Neural cell (in vitro differentiated cells): ENCODE data around the gene ITGB7. TPM values are rescaled to one million over a fixed set of nuclear protein-coding genes. Genes with fewer than 3 reads are reported as not detected.

ENCODE experiments used
- H2AFZ ChIP-seq: fragments of 200-600, 300-800 bp; sonication (generic), shearing (Covaris generic); 2 replicates; pipeline ENCODE4 v1.6.0; 2014; ENCODE audit warnings: low read depth, mild to moderate bottlenecking, antibody characterized with exemption, low read length, moderate library complexity
- H3F3A ChIP-seq: fragments of 200-600 bp; shearing (Covaris generic); 2 replicates; pipeline ENCODE4 v1.6.1; 2016; ENCODE audit warnings: mild to moderate bottlenecking, moderate library complexity, mixed read lengths, antibody characterized with exemption, low read length; ENCODE audit not compliant: insufficient read depth, poor library complexity, severe bottlenecking
- H3K27ac ChIP-seq: fragments of 200-600, 300-800 bp; sonication (generic), shearing (Covaris generic); 2 replicates; pipeline ENCODE4 v1.5.1; 2014; ENCODE audit warnings: mild to moderate bottlenecking, low read length, moderate library complexity
- H3K27me3 ChIP-seq: fragments of 300-800, 200-600 bp; sonication (generic), shearing (Covaris generic); 2 replicates; pipeline ENCODE4 v1.6.0; 2014; ENCODE audit warnings: mild to moderate bottlenecking, low read depth, low read length, moderate library complexity; ENCODE audit not compliant: insufficient read depth
- H3K36me3 ChIP-seq: fragments of 300-800, 200-600 bp; sonication (generic), shearing (Covaris generic); 2 replicates; pipeline ENCODE4 v1.5.1; 2014; ENCODE audit warnings: mild to moderate bottlenecking, antibody characterized with exemption, low read length, moderate library complexity; ENCODE audit not compliant: insufficient read depth
- H3K4me2 ChIP-seq: fragments of 300-800, 200-600 bp; sonication (generic), shearing (Covaris generic); 2 replicates; pipeline ENCODE4 v1.6.0; 2014; ENCODE audit warnings: mild to moderate bottlenecking, low read length
- H3K4me3 ChIP-seq: fragments of 300-800, 200-600 bp; sonication (generic), shearing (Covaris generic); 2 replicates; pipeline ENCODE4 v1.5.1; 2014; ENCODE audit warnings: mild to moderate bottlenecking, low read length, moderate library complexity
- H3K79me2 ChIP-seq: fragments of 200-600 bp; shearing (Covaris generic); replicated peaks from 2 replicates; pipeline ENCODE4 v1.6.0; 2014; ENCODE audit warnings: mild to moderate bottlenecking, low read length, moderate library complexity; ENCODE audit not compliant: insufficient read depth
- H3K9ac ChIP-seq: fragments of 300-800, 200-600 bp; sonication (generic), shearing (Covaris generic); 2 replicates; pipeline ENCODE4 v1.6.1; 2016; ENCODE audit warnings: mild to moderate bottlenecking, low read length, mixed read lengths
- H3K9me2 ChIP-seq: fragments of 200-600 bp; shearing (Covaris generic); 2 replicates; pipeline ENCODE4 v1.6.1; 2016; ENCODE audit warnings: mild to moderate bottlenecking, low read length, mixed read lengths; ENCODE audit not compliant: insufficient read depth
- H3K9me3 ChIP-seq: fragments of 200-600, 300-800 bp; sonication (generic), shearing (Covaris generic); 2 replicates; pipeline ENCODE4 v1.6.1; 2016; ENCODE audit warnings: mild to moderate bottlenecking, mixed run types, low read length, moderate library complexity, mixed read lengths
- H4K20me1 ChIP-seq: fragments of 200-600 bp; shearing (Covaris generic); 2 replicates; pipeline ENCODE4 v1.6.1; 2016; ENCODE audit warnings: mild to moderate bottlenecking, mixed run types; ENCODE audit not compliant: insufficient read depth
- EP300 ChIP-seq: fragments of 450-650 bp; conservative IDR thresholded peaks from 2 replicates; pipeline ENCODE4 v1.6.1; 2014; ENCODE audit warnings: antibody characterized with exemption, mild to moderate bottlenecking, moderate library complexity; ENCODE audit not compliant: poor library complexity, severe bottlenecking
- EZH2 ChIP-seq: fragments of 200-600, 300-800 bp; shearing (Covaris generic), sonication (generic); IDR thresholded peaks from 2 replicates; pipeline ENCODE4 v1.6.1; 2014; ENCODE audit warnings: antibody characterized with exemption, low read length, borderline replicate concordance, mild to moderate bottlenecking; ENCODE audit not compliant: insufficient read depth, poor library complexity, severe bottlenecking
- MXI1 ChIP-seq: fragments of 450-650 bp; conservative IDR thresholded peaks from 2 replicates; pipeline ENCODE4 v1.6.1; 2014; ENCODE audit warnings: antibody characterized with exemption, mild to moderate bottlenecking; ENCODE audit not compliant: poor library complexity, severe bottlenecking
- POLR2AphosphoS5 ChIP-seq: IDR thresholded peaks from 2 replicates; pipeline ENCODE4 v1.6.1; 2012
- RAD21 ChIP-seq: fragments of 450-650 bp; conservative IDR thresholded peaks from 2 replicates; pipeline ENCODE4 v1.6.1; 2014; ENCODE audit warnings: antibody characterized with exemption, mild to moderate bottlenecking, moderate library complexity
- REST ChIP-seq: IDR thresholded peaks from 2 replicates; pipeline ENCODE4 v1.6.1; 2012; ENCODE audit warnings: borderline replicate concordance
- SMC3 ChIP-seq: fragments of 450-650 bp; conservative IDR thresholded peaks from 2 replicates; pipeline ENCODE4 v1.6.1; 2014; ENCODE audit warnings: antibody characterized with exemption, mild to moderate bottlenecking, moderate library complexity; ENCODE audit not compliant: poor library complexity
- TAF1 ChIP-seq: IDR thresholded peaks from 2 replicates; pipeline ENCODE4 v1.6.1; 2012; ENCODE audit warnings: low read depth
- polyA plus RNA-seq: library from polyadenylated mRNA; depleted of rRNA; stranded (reverse); fragments of >200 nt; gene quantifications from 2 replicates; pipeline ENCODE4 v1.2.3, GENCODE V29; 2014
- TF ChIP-seq, protein P1 (sequence below): fragments of 450-650 bp; IDR thresholded peaks from 2 replicates; pipeline ENCODE4 v1.5.1; 2014; ENCODE audit warnings: antibody characterized with exemption, mild to moderate bottlenecking, moderate library complexity; ENCODE audit not compliant: poor library complexity, severe bottlenecking

The ITGB7 gene
- polyA plus RNA-seq, 1 donor from 2014 or later: not detected

DNA sequence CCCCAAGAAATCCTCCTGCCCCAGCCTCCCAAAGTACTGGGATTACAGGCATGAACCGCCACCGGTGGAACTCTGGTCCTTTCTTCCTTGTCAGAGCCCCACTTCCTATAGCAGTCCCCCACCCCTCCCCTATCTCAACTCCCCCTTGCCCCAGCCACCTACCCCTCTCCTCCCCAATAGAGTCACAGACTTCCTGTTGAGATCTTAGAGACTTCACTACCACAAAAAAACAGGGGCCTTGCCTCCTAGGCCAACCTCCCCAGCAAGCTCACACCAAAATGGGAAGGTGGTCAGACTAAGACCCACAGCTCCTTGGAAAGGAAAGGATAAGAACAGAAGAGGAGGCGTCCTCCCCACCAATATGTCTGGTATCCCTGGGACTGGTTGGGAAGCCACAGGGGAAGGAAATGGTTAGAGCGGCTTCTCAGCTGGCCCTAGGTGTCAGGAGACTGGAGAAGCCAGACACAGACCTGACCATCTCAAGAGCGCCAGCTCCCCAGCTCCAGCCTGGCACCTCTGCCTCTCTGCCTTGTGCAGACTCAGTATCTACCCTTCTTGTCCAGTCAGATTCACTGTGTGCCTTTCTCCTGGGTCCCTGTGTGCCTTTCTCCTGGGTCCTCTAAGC lies 8.5 kb downstream of the ITGB7 start:
- Histone ChIP-seq H3K27me3 (peaks cover 18% of the 10 kb centered on the region), H3K36me3 (no peaks in the 10 kb centered on the region), H3F3A (no peaks in the 10 kb centered on the region), H3K27ac (no peak overlapping the region), H2AFZ (no peak overlapping the region), H3K4me2 (no peak overlapping the region), H3K4me3 (no peak overlapping the region), H3K9me3 (no peaks in the 10 kb centered on the region), H3K9ac (no peak overlapping the region), H3K79me2 (no peaks in the 10 kb centered on the region), H4K20me1 (no peaks in the 10 kb centered on the region), H3K9me2 (no peaks in the 10 kb centered on the region)
- TF ChIP-seq MXI1 (no peak), RAD21 (no peak), EP300 (no peak), TAF1 (no peak), SMC3 (no peak), EZH2 (no peak), REST (no peak), POLR2AphosphoS5 (no peak)
- TF ChIP-seq, protein P1, sequence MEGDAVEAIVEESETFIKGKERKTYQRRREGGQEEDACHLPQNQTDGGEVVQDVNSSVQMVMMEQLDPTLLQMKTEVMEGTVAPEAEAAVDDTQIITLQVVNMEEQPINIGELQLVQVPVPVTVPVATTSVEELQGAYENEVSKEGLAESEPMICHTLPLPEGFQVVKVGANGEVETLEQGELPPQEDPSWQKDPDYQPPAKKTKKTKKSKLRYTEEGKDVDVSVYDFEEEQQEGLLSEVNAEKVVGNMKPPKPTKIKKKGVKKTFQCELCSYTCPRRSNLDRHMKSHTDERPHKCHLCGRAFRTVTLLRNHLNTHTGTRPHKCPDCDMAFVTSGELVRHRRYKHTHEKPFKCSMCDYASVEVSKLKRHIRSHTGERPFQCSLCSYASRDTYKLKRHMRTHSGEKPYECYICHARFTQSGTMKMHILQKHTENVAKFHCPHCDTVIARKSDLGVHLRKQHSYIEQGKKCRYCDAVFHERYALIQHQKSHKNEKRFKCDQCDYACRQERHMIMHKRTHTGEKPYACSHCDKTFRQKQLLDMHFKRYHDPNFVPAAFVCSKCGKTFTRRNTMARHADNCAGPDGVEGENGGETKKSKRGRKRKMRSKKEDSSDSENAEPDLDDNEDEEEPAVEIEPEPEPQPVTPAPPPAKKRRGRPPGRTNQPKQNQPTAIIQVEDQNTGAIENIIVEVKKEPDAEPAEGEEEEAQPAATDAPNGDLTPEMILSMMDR: no peak

GRCh38 chr12:53197011-53197640 lies 9.9 kb downstream of the ITGB7 start:
- no peak overlapping the region for H2AFZ ChIP-seq
- peaks cover 18% of the 10 kb centered on the region for H3K27me3 ChIP-seq
- H3K9ac ChIP-seq: no peak overlapping the region
- H3K79me2 ChIP-seq: no peaks in the 10 kb centered on the region
- TF ChIP-seq SMC3 (no peak), TAF1 (no peak), MXI1 (no peak), EP300 (no peak)
- H4K20me1 ChIP-seq: no peaks in the 10 kb centered on the region
- H3F3A ChIP-seq: no peaks in the 10 kb centered on the region
- H3K4me2 ChIP-seq: no peak overlapping the region
- no peaks in the 10 kb centered on the region for H3K9me3 ChIP-seq
- no peaks in the 10 kb centered on the region for H3K9me2 ChIP-seq
- no peak overlapping the region for H3K4me3 ChIP-seq
- no peak overlapping the region for H3K27ac ChIP-seq
- no peaks in the 10 kb centered on the region for H3K36me3 ChIP-seq
